CD14-positive monocyte (primary cell): ENCODE measurements around the gene C17orf107. TPM values are rescaled to one million over a fixed set of nuclear protein-coding genes. Genes with fewer than 3 reads are reported as not detected.

ENCODE experiments used
- DNase-seq, 3 donors: peaks; one replicate each; pipeline ENCODE4 v3.0.0-alpha.2; 2011 to 2022
- H2AFZ ChIP-seq: 2 replicates; pipeline ENCODE4 v1.6.0; 2012; ENCODE audit warnings: mild to moderate bottlenecking, low read depth, low read length, inconsistent platforms; ENCODE audit not compliant: insufficient read depth, poor library complexity, severe bottlenecking
- H3K27ac ChIP-seq, 2 donors: 1 replicate in 1 of 2; 2 replicates in 1 of 2; pipeline ENCODE4 v1.5.1; 2012 to 2013; ENCODE audit warnings: low read length in 2 of 2, control low read depth in 1 of 2, inconsistent platforms in 1 of 2, low read depth in 1 of 2, mild to moderate bottlenecking in 1 of 2
- H3K27me3 ChIP-seq, 2 donors: one replicate each; pipeline versions ENCODE4 v1.6.0 to v1.6.1; 2011 to 2013; ENCODE audit warnings: low read length in 2 of 2; ENCODE audit not compliant: control insufficient read depth in 2 of 2, insufficient read depth in 2 of 2
- H3K36me3 ChIP-seq, 2 donors: replicated peaks in 1 of 2; 1 replicate in 1 of 2; 2 replicates in 1 of 2; pipeline versions ENCODE4 v1.5.1 to v1.6.1; 2012 to 2013; ENCODE audit warnings: low read length in 2 of 2, control low read depth in 1 of 2, inconsistent platforms in 1 of 2, mild to moderate bottlenecking in 1 of 2; ENCODE audit not compliant: insufficient read depth in 2 of 2, control insufficient read depth in 1 of 2
- H3K4me1 ChIP-seq, 2 donors: 1 replicate in 1 of 2; 2 replicates in 1 of 2; pipeline versions ENCODE4 v1.5.1 to v1.6.1; 2012 to 2013; ENCODE audit warnings: low read length in 2 of 2, control low read depth in 1 of 2, inconsistent platforms in 1 of 2, mild to moderate bottlenecking in 1 of 2, moderate library complexity in 1 of 2; ENCODE audit not compliant: insufficient read depth in 2 of 2, control insufficient read depth in 1 of 2
- H3K4me2 ChIP-seq: replicated peaks from 2 replicates; pipeline ENCODE3; 2012; ENCODE audit warnings: low read length, moderate library complexity, mild to moderate bottlenecking; ENCODE audit not compliant: poor library complexity, severe bottlenecking; ENCODE audit errors: extremely low read depth
- H3K4me3 ChIP-seq, 3 experiments: fragments of 200-600 bp in 1 of 3; sonication (generic) in 1 of 3; replicated peaks in 1 of 3; 1 replicate in 2 of 3; 2 replicates in 1 of 3; pipeline ENCODE4 v1.5.1; 2011 to 2013; ENCODE audit warnings: low read length in 3 of 3, mild to moderate bottlenecking in 3 of 3, control low read depth in 2 of 3, low read depth in 2 of 3, inconsistent platforms in 1 of 3, moderate library complexity in 1 of 3
- H3K79me2 ChIP-seq: 2 replicates; pipeline ENCODE4 v1.6.0; 2012; ENCODE audit warnings: mild to moderate bottlenecking, control low read depth, inconsistent platforms, low read length, moderate library complexity; ENCODE audit not compliant: insufficient read depth
- H3K9ac ChIP-seq: 2 replicates; pipeline ENCODE4 v1.6.0; 2017; ENCODE audit warnings: low read length, mild to moderate bottlenecking; ENCODE audit not compliant: insufficient read depth, poor library complexity, severe bottlenecking
- H3K9me3 ChIP-seq, 2 donors: replicated peaks in 1 of 2; 1 replicate in 1 of 2; 2 replicates in 1 of 2; pipeline versions ENCODE4 v1.5.1 to v1.6.1; 2012 to 2013; ENCODE audit warnings: low read length in 2 of 2, control low read depth in 1 of 2; ENCODE audit not compliant: control insufficient read depth in 1 of 2, insufficient read depth in 1 of 2
- H4K20me1 ChIP-seq: 2 replicates; pipeline ENCODE4 v1.6.0; 2012; ENCODE audit warnings: mild to moderate bottlenecking, low read length, control low read depth, moderate library complexity; ENCODE audit not compliant: insufficient read depth
- H3K27ac Mint-ChIP-seq, 7 donors: one replicate each; pipeline ENCODE4 v1.8.0; 2020; ENCODE audit warnings: mild to moderate bottlenecking in 7 of 7, mixed read lengths in 7 of 7, moderate library complexity in 6 of 7, inconsistent platforms in 2 of 7
- H3K27me3 Mint-ChIP-seq, 3 donors: one replicate each; pipeline ENCODE4 v1.8.0; 2021 to 2022; ENCODE audit warnings: low read depth in 3 of 3, mild to moderate bottlenecking in 3 of 3, mixed read lengths in 3 of 3, moderate library complexity in 3 of 3, inconsistent platforms in 1 of 3
- H3K36me3 Mint-ChIP-seq, 2 donors: one replicate each; pipeline ENCODE4 v1.8.0; 2020; ENCODE audit warnings: mixed read lengths in 2 of 2, inconsistent platforms in 1 of 2, mild to moderate bottlenecking in 1 of 2
- H3K4me1 Mint-ChIP-seq: one replicate; pipeline ENCODE4 v1.8.0; 2020; ENCODE audit warnings: mild to moderate bottlenecking, mixed read lengths
- H3K4me3 Mint-ChIP-seq, 2 donors: one replicate each; pipeline ENCODE4 v1.8.0; 2020; ENCODE audit warnings: mild to moderate bottlenecking in 2 of 2, mixed read lengths in 2 of 2, moderate library complexity in 1 of 2
- H3K9me3 Mint-ChIP-seq, 7 donors: one replicate each; pipeline ENCODE4 v1.8.0; 2020 to 2022; ENCODE audit warnings: mixed read lengths in 7 of 7, mild to moderate bottlenecking in 6 of 7, moderate library complexity in 6 of 7, inconsistent platforms in 2 of 7
- WGBS: methylation state at CpG from one replicate; pipeline ENCODE4 v1.1.5; 2013; ENCODE audit warnings: missing lambda C conversion rate; ENCODE audit not compliant: insufficient coverage; 5-methylcytosine and 5-hydroxymethylcytosine counted together
- intact Hi-C, 2 donors: fragments of 100-400 bp; cut with micrococcal nuclease; formaldehyde crosslinking; loops; one replicate each; pipeline versions ENCODE4 v1.15.0 to v1.15.1; 2023
- polyA plus RNA-seq, 3 donors: library from polyadenylated mRNA; depleted of rRNA in 1 of 3; unstranded in 2 of 3; stranded (reverse) in 1 of 3; fragments of 300-500 nt in 2 of 3; fragments of >200 nt in 1 of 3; fragmentation: Illumina TruSeq in 2 of 3; gene quantifications; 1 replicate in 2 of 3; 2 replicates in 1 of 3; pipeline ENCODE4 v1.2.3, GENCODE V29; 2012 to 2021
- TF ChIP-seq, protein P1 (sequence below): fragments of 200-600 bp; IDR thresholded peaks from one replicate; pipeline ENCODE4 v1.8.0; 2022; ENCODE audit warnings: antibody characterized with exemption, mild to moderate bottlenecking

The C17orf107 gene
- polyA plus RNA-seq, 3 donors: 1.9 to 5.1 (median 4.2) TPM

DNA sequence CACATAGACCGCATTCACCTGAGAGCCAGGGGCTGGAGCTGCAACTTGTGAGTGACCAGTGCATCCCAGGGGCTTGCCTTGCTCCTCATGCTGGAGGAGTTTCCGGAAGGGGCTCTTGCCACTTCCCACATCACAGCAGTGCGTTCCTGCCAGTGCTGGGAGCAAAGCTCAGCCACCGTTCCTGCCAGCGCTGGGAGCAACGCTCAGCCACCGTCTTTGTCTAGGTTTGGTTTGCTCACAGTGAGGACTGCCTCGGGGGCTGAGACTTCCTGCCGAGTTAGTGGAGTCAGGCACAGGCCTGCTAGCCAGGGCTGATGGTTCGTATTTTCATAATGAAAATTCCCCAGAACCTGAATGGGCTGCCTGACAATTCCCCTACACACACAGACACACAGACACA is 9.0 kb downstream of the C17orf107 start:
- Histone ChIP-seq H2AFZ (peak overlapping the region; percentile 33), H3K4me3 (no peak overlapping the region), H3K27ac (no peak overlapping the region), H4K20me1 (no peaks in the 10 kb centered on the region), H3K79me2 (no peaks in the 10 kb centered on the region), H3K27me3 (no peaks in the 10 kb centered on the region), H3K36me3 (no peaks in the 10 kb centered on the region), H3K4me2 (no peak overlapping the region), H3K9ac (no peak overlapping the region), H3K4me1 (peaks cover 12 to 19% of the 10 kb centered on the region in 2 donors), H3K9me3 (no peaks in the 10 kb centered on the region)
- Mint-ChIP-seq H3K4me1 (peaks cover 4% of the 10 kb centered on the region), H3K27ac (no peak overlapping the region), H3K27me3 (peaks cover 9 to 21% (median 20%) of the 10 kb centered on the region in 3 donors), H3K9me3 (peaks cover 0 to 2% (median 0%) of the 10 kb centered on the region in 7 donors), H3K4me3 (no peak overlapping the region), H3K36me3 (no peaks in the 10 kb centered on the region)
- no peak for DNase-seq
- 83% methylated on average over 10 of the region's 10 CpGs for WGBS
- intact Hi-C loops: loop anchor here (2.0 to 10.0 kb wide), 3 partner anchors 79 to 156 kb away; partner anchors contain the start of gene CAMTA2 (in 2 of the 2)
- TF ChIP-seq, protein P1, sequence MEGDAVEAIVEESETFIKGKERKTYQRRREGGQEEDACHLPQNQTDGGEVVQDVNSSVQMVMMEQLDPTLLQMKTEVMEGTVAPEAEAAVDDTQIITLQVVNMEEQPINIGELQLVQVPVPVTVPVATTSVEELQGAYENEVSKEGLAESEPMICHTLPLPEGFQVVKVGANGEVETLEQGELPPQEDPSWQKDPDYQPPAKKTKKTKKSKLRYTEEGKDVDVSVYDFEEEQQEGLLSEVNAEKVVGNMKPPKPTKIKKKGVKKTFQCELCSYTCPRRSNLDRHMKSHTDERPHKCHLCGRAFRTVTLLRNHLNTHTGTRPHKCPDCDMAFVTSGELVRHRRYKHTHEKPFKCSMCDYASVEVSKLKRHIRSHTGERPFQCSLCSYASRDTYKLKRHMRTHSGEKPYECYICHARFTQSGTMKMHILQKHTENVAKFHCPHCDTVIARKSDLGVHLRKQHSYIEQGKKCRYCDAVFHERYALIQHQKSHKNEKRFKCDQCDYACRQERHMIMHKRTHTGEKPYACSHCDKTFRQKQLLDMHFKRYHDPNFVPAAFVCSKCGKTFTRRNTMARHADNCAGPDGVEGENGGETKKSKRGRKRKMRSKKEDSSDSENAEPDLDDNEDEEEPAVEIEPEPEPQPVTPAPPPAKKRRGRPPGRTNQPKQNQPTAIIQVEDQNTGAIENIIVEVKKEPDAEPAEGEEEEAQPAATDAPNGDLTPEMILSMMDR: no peak

DNA sequence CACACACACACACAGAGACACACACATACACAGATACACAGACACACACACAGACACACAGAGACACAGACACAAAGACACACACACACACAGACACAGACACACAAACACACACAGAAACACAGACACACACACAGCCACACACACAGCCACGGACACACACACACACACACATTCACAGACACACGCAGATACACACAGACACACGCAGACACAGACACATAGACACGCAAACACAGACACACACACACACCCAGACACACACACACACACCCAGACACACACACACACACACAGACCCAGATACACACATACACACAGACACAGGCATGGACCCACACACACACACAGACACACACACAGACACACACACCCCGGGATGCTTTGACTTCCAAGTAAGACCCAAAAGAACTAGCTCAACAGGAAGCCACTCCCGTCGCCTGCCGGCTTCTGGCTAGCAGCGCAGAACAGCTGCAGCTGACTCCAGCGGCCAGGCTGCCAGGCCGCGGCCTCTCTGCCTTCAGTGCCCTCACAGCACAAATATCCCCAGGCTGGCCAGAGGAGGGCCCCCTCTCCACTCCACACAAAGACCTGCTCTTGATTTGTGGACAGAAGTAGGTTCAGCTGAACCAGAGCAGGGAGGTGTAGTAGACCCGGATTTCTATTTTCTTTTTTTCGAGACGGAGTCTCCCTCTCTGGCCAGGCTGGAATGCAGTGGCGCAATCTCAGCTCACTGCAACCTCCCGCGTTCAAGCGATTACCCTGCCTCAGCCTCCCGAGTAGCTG is 9.6 kb downstream of the C17orf107 start:
- Histone ChIP-seq H3K4me1 (peaks cover 9 to 15% of the 10 kb centered on the region in 2 donors), H3K4me3 (no peak overlapping the region), H3K27ac (peak overlapping the region in 1 of 2 donors; percentile 33), H3K27me3 (no peaks in the 10 kb centered on the region), H3K79me2 (no peaks in the 10 kb centered on the region), H4K20me1 (no peaks in the 10 kb centered on the region), H3K9ac (no peak overlapping the region), H3K4me2 (peak overlapping the region; percentile 4), H3K36me3 (no peaks in the 10 kb centered on the region), H2AFZ (peak overlapping the region; percentile 33), H3K9me3 (no peaks in the 10 kb centered on the region)
- H3K9me3 Mint-ChIP-seq: peaks cover 0 to 2% (median 0%) of the 10 kb centered on the region in 7 donors
- H3K36me3 Mint-ChIP-seq: no peaks in the 10 kb centered on the region
- no peaks in the 10 kb centered on the region for H3K4me1 Mint-ChIP-seq
- intact Hi-C loops: loop anchor here (2.0 to 10.0 kb wide), 3 partner anchors 78 to 156 kb away; partner anchors contain the start of gene CAMTA2 (in 2 of the 2)
- DNase-seq: peak; percentile 80 to 86 (median 85)
- no peak overlapping the region for H3K4me3 Mint-ChIP-seq
- H3K27ac Mint-ChIP-seq: no peak overlapping the region
- TF ChIP-seq, protein P1: peak; percentile 88
- peaks cover 7 to 18% (median 14%) of the 10 kb centered on the region in 3 donors for H3K27me3 Mint-ChIP-seq
- 34% methylated on average over 16 of the region's 20 CpGs for WGBS
